ENCODE results near the gene BCL3. TPM values are rescaled to one million over a fixed set of nuclear protein-coding genes. Genes with fewer than 3 reads are reported as not detected.

Gene BCL3
- total and polyA plus RNA-seq, 10 of the 15 experiments (the other 5 are each of a cell fraction or from before 2014, with no cell fraction given) = 0.55 to 22.7 (median 3.6) TPM

- TF ChIP-seq YBX1 (IDR thresholded peaks at IDR 0.05) = no peak
- TF ChIP-seq, protein P1, sequence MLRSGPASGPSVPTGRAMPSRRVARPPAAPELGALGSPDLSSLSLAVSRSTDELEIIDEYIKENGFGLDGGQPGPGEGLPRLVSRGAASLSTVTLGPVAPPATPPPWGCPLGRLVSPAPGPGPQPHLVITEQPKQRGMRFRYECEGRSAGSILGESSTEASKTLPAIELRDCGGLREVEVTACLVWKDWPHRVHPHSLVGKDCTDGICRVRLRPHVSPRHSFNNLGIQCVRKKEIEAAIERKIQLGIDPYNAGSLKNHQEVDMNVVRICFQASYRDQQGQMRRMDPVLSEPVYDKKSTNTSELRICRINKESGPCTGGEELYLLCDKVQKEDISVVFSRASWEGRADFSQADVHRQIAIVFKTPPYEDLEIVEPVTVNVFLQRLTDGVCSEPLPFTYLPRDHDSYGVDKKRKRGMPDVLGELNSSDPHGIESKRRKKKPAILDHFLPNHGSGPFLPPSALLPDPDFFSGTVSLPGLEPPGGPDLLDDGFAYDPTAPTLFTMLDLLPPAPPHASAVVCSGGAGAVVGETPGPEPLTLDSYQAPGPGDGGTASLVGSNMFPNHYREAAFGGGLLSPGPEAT (IDR thresholded peaks at IDR 0.05; ENCODE audit: low read depth) = peak; percentile 73
- no peak for TF ChIP-seq SIX5 (IDR thresholded peaks at IDR 0.05; ENCODE audit: low read depth, low read length, severe bottlenecking)
- TF ChIP-seq E4F1 (IDR thresholded peaks at IDR 0.05; ENCODE audit: borderline replicate concordance, partially characterized antibody) = no peak
- no peak for TF ChIP-seq MYB (IDR thresholded peaks at IDR 0.05; ENCODE audit: borderline replicate concordance, low read depth, low read length)
- no peak for TF ChIP-seq BCL3 (IDR thresholded peaks at IDR 0.05; ENCODE audit: borderline replicate concordance, insufficient read depth, low read depth, low read length, poor library complexity, severe bottlenecking)
- peak; percentile 20; the same call in 1 of the 2 replicates for TF ChIP-seq SMAD5 (IDR thresholded peaks at IDR 0.05; ENCODE audit: low read depth)
- no peak for TF ChIP-seq POU2F2 (IDR thresholded peaks at IDR 0.05; ENCODE audit: borderline replicate concordance, low read depth, low read length)
- no peak for TF ChIP-seq ZBED1 (IDR thresholded peaks at IDR 0.05; ENCODE audit: borderline replicate concordance)
- TF ChIP-seq, protein P2, sequence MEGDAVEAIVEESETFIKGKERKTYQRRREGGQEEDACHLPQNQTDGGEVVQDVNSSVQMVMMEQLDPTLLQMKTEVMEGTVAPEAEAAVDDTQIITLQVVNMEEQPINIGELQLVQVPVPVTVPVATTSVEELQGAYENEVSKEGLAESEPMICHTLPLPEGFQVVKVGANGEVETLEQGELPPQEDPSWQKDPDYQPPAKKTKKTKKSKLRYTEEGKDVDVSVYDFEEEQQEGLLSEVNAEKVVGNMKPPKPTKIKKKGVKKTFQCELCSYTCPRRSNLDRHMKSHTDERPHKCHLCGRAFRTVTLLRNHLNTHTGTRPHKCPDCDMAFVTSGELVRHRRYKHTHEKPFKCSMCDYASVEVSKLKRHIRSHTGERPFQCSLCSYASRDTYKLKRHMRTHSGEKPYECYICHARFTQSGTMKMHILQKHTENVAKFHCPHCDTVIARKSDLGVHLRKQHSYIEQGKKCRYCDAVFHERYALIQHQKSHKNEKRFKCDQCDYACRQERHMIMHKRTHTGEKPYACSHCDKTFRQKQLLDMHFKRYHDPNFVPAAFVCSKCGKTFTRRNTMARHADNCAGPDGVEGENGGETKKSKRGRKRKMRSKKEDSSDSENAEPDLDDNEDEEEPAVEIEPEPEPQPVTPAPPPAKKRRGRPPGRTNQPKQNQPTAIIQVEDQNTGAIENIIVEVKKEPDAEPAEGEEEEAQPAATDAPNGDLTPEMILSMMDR (IDR thresholded peaks at IDR 0.05 in 2 of 3, conservative IDR thresholded peaks at IDR 0.05 in 1 of 3; ENCODE audit: control insufficient read depth in 2 of 3, extremely low read depth in 1 of 3, insufficient read depth in 1 of 3, low read depth in 3 of 3, low read length in 3 of 3) = no peak
- TF ChIP-seq, protein P3, sequence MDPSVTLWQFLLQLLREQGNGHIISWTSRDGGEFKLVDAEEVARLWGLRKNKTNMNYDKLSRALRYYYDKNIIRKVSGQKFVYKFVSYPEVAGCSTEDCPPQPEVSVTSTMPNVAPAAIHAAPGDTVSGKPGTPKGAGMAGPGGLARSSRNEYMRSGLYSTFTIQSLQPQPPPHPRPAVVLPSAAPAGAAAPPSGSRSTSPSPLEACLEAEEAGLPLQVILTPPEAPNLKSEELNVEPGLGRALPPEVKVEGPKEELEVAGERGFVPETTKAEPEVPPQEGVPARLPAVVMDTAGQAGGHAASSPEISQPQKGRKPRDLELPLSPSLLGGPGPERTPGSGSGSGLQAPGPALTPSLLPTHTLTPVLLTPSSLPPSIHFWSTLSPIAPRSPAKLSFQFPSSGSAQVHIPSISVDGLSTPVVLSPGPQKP (IDR thresholded peaks at IDR 0.05; ENCODE audit: low read depth, low read length) = 0 out of 2 replicates have a peak, but pooled peaks have one; percentile 13
- no peak for TF ChIP-seq TCF3 (IDR thresholded peaks at IDR 0.05; ENCODE audit: borderline replicate concordance, insufficient read depth, low read depth, low read length)
- TF ChIP-seq HCFC1 (IDR thresholded peaks at IDR 0.05; ENCODE audit: low read length) = no peak
- no peak for TF ChIP-seq RBBP5 (conservative IDR thresholded peaks at IDR 0.05)
- TF ChIP-seq USF1 (IDR thresholded peaks at IDR 0.05; ENCODE audit: borderline replicate concordance, extremely low read length, insufficient read depth, low read depth, low read length) = no peak
- no peak for TF ChIP-seq RAD51 (IDR thresholded peaks at IDR 0.05)
- peak; percentile 44; the same call in 1 of the 2 replicates for TF ChIP-seq POLR2A (IDR thresholded peaks at IDR 0.05; ENCODE audit: low read depth, low read length)
- TF ChIP-seq FOS (IDR thresholded peaks at IDR 0.05; ENCODE audit: borderline replicate concordance, extremely low read depth, insufficient read length) = no peak
Observed at GRCh38 chr19:44753932-44754749, 5.6 kb downstream of the BCL3 start (continued).
